Activated T-helper 9 cell treated with anti-CD3 and anti-CD28 coated beads, Interleukin-2, amount 50 U/mL, for 16 hours (primary cell): Measurements from ENCODE around the gene GIMAP6.
"Not testable (repeated sequence)": the region's sequence is repeated elsewhere in the genome, so short reads cannot be mapped to it uniquely, and the experiment has no call there.

Source experiments
- DNase-seq: peaks from one replicate; pipeline ENCODE4 v3.0.0-alpha.2; 2020; ENCODE audit warnings: low read depth

GIMAP6 gene

DNA sequence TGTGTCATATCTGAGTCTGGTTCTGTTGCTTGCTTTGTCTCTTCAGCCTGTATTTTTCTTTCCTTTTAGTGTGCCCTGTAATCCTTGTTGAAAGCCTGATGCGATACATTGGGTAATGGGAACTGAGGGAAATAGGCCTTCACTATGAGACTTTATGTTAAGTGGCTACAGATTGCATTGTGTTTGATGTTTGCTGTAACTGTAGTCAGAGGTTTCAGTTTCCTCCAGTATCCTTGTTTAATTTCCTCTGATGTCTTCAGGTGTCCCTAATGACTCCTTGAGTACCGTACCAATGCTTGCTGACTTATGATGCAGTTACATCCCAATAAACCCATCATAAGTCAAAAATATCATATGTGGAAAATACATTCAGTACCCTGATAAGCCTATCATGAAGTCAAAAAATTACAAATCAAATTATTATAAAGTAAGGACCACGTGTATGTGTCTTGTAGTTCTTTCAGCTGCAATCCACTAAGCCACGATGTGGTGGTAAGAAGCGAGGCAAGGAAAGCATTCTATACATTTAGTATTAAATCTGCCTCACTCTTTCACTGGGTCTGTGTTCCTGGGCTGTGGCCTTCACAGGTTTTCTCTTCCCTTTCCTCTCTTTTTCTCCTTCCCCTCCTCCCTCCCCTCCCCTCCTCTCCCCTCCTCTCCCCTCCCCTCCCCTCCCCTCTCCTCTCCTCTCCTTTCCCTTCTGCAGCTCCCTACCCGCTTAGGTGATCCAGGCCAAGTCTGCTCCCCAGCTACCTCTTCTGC is 13.3 kb upstream of the GIMAP6 start:
- DNase-seq: no peak

DNA sequence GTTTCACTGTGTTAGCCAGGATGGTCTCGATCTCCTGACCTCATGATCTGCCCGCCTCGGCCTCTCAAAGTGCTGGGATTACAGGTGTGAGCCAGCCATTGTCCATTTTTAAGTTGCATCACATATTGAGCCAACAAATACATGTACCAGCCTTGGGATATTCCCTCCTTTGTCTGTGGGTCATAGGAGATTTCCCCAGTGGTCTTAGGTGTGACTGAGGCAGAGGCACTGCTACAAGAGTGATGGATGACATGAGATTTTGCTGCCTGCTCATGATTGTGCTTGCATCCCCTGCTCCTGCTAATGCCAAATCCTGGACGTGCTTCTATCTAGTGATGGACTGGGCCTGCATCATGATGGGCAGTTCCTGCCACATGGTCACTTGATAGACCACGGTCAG is 10.7 kb upstream of the GIMAP6 start:
- DNase-seq: no peak

DNA sequence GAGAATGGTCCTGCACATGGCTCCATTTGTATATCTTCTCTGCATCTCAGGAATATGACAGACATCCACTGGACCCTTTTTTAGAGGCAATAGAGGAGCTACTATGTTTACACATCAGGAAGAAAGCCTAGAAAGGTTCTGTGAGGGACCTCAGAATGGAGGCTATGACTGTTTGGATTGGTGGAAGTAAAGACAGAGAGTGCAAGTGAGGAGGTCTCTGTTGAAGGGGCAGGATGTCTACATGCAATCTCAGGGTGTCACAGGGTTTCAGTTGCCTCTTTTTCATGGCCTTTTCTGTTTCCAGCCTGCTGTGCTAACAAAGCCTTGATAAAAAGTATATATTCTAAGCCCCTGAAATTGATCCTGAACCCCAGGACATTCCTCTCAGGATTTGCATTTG is 9.7 kb upstream of the GIMAP6 start:
- no peak for DNase-seq

DNA sequence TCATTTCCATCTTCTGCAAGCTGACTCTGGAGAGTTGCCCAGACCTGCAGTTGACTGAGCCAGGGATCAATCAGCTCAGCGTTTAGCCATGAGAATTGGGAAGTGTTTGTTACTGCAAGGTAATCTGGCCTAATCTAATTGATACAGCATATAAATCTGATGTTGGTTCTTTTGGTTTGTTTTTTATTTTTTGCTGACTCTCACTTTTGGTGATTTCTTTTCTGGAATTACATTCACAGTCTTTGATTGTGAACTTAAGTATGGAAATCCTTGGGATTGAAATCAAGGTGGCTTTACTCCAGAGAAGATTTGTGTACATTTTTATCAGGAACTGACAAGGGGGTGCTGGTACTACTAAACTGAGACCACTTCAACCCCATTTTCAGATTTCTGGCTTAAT is 1.7 kb upstream of the GIMAP6 start:
- DNase-seq: no peak

DNA sequence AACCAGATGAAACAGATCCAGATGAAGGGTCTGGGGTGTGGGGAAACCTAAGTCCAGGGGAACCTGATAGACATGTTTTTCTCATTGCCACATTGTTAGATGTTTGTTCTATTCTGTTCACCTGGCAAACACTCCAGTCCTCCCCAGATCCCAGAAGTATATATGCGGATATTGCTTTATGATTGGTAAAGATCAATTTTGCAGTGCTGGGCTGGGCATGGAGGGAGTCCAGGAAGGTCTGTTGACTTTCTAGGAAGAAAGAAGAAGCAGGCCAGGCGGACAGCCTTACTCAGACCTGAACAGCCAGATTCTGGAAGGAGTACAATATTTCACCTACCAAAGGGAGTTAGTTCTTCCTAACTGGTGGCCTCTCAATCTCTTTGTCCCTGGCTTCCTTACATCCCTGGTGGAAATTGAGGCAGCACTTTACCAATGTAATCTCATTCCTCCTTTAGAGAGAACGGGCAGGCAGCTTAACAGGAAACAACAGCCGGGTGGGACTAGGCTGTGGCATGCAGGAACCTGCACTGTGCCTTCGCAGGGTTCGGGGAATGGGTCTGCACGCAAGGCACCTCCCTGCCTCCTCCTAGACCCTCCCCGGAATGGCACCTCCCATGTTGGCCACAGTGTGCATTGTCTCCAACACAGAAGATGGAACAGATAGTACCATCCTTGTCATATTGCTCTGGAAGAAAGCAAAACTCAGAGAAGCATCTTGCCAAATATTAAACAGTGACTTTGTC is 930 bp downstream of the GIMAP6 start:
- peak; percentile 25 for DNase-seq

DNA sequence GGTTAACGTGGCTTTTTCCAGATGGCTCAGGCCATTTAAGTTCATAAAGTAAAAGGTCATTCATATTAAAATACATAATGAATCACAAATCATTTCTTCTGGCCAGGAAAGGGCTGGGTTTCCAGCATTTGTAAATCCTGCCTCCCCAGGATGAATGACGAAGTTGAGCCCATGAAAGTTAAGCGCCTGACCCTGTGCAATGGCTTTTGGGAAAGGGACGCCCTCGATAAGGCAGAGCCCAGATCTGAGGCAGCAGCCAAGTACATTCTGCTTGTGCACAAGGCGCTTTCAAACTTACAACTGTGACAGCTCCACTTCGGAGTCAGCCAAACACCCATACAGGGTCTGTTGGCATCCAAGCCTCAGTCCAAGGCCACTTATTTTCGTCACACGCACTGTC is 2.8 kb downstream of the GIMAP6 start:
- no peak for DNase-seq

DNA sequence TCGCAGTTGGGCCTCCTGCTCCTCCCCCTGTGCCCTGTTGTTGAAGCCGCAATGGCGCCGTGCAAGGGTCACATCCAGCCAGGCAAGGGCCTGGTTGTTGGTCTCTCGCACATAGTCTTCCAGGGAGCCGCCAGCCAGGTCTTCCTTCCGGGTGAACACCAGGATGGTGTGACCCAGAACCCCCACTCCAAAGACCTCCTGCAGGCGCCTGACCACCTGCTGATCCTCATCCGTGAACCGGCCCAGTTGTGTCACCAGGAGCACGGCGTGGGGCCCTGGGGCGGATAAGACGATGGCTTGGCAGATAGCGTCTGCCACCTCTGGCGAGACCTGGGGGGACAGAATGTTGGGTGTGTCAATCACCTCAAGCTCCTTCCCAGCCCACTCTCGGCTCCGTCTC is 4.2 kb downstream of the GIMAP6 start:
- no peak for DNase-seq

DNA sequence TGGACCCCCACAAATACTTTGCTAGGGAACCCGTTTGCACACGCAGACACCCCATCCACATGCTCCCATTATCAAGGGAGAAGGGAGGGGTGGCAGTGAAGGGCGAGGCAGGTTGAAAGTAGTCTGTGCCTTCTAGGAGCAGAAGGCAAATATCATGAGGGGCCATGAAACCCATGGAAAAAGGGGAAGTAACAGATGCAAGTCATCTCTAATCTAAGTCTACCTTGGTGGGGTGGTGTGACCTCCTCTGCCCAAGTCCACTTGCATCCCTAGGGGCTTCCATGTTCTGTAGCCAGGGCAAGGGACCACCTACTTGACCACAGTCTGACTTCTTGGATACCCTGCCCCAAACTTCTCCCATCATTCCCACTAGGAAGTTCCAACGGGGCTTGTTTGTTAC is 5.5 kb downstream of the GIMAP6 start:
- DNase-seq: no peak

DNA sequence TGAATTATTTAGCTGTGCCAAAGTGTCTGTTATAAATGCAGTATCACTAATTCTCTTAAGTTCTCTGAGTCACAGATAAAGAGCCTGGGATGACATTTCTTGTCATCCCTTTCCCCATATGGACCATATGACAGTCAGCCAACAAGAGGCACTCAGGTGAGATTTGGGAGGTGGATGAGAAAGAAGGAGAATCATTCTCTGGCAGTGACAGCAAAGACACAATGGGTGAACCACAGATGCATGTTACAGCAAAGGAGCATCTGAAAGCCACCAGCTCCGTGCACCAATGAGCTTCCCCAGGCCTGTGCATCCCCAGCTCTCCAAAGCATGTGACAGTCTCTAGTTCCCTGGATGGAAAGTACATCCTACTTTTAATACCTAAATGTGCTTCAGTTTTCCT is 10.8 kb downstream of the GIMAP6 start:
- DNase-seq: no peak

DNA sequence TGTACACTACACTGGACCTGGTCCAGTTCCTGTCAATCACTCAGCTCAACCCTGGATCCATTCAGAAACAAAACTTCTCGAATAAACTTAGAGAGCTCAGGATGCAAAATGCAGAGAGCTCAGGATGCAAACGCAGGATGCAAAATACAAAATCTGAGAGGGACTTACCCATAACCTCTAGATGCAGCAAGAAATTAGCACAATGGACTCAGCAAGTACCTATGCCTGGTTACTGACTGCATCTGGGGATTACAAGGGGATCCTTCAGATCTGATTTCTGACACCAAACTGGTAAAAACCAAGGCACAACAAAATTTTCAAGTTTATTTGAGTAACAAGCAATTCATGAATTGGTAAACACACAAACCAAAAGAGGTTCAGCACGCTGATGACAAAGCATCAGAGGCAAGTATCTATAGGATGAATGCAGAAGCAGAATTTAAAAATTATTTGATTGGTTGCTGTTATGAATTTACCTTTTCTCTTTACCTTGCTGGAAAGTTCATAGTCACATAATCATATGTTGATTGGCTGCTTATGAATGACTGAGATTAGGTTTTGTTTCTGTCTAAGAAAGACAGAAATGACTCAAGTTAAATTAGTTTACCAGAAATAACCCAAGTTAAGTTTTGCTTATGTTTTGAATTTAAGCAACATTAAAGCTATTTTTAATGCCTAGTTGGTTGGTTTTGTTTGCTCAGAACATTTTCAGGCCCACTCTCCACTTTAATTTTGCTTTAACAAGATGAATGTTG is 11.4 kb downstream of the GIMAP6 start:
- DNase-seq: no peak

DNA sequence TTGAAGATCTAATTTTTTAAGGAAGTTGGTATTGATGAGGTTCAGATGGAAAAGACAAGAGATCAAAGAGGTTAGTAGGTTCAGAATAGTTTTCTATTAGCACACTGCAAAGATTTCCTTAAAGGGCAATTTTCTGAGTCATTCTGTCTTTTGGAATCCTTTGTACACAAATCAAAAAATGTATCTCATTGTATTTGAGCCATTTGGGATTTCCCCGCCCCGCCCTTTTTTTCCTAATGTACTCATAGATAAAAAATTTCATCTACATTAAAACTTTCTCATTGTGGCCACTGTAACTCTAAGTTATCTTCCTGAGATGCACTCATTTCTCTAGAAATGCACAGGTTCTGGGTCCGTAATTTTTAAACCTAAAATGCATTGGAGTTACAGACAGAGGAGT is 12.1 kb downstream of the GIMAP6 start:
- no peak for DNase-seq

DNA sequence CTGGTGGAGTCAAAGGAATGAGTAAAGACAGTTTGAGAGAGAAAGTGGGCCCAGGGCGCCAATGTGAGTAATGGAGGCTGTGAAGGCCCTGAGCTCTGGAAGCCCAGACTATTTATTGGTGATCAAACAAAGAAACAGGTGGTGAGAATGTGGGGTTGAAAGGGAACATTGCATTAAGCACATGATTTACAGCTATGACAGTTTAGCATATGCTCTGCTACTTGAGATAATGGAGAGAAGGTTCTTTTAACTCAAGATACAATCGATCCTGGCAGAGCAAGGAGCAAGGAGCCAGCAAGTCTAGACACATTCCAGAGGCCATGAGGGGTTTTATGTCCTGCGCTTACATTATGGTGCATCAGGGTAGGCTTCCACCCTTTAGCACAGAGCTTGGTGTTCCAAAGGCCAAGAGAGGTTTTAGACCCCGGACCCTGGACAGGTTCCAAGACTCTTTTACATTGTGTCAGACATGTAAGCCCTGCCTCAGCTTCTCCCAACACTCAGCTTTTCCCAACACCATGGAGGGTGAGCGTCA is 16.9 kb downstream of the GIMAP6 start:
- not testable (repeated sequence) for DNase-seq

DNA sequence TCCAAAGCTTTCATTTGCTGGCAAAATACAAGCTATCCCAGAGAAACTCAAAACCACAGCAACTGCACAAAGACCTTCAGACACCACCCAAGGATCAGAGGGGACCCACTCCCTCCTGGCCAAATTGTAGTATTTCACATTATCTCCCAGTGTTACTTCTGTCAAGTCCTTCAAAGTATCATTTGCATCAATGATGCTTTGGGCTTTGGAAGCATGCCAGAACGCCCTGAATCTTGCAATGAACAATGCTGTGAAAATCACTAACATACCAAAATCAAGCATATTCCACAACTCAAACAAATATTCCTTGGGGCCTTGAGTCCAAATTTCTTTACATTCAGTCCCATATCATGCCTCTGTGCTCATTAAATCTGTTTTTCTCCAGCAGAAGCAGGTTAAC is 17.8 kb downstream of the GIMAP6 start:
- DNase-seq: not testable (repeated sequence)

DNA sequence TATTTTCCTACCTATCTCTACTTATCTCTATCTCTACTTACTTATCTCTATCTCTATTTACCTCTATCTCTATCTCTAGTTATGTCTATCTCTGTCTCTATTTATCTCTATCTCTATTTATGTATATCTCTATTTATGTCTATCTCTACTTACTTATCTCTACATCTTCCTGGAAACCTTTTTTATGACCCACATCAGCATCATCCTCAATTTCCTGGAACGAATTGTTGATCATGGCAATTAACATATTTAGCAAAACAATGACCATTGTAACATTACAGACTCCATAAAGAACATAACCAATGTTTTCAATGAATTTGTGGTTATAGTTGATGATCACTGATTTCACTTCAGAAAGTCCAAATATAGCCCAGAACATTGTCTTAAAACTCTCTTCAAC is 18.3 kb downstream of the GIMAP6 start:
- no peak for DNase-seq

DNA sequence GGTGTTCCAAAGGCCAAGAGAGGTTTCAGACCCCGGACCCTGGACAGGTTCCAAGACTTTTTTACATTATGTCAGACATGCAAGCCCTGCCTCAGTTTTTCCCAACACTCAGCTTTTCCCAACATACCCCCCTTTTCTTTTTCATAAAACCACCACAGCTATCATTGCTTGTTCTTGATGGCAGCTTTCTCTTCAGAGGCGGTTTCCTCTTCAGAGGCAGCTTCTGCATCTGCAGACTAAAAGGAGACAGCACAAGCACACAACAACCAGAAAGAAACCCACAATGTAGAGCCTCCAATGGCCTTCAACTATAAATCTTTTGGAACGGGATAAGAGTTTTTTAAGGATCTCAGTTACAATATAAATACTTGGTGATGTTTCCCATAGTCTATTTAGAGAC is 19.3 kb downstream of the GIMAP6 start:
- no peak for DNase-seq

DNA sequence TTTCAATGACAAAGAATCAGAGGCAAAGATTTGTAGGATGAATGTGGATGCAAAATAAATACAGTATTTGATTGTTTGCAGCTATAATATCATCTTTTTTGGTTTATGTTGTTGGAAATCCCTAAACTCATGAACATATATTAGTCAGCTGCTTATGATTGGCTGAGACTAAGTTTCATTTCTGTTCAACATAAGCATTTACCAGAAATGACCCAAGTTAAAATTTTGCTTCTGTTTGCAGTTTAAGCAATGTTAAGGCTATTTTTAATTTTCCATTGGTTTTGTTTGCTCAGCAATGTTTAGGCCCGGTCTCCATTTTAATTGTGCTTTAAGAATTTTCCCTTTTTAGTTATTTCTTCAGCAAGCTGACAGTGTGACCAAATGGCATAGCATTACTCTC is 22.0 kb downstream of the GIMAP6 start:
- no peak for DNase-seq

DNA sequence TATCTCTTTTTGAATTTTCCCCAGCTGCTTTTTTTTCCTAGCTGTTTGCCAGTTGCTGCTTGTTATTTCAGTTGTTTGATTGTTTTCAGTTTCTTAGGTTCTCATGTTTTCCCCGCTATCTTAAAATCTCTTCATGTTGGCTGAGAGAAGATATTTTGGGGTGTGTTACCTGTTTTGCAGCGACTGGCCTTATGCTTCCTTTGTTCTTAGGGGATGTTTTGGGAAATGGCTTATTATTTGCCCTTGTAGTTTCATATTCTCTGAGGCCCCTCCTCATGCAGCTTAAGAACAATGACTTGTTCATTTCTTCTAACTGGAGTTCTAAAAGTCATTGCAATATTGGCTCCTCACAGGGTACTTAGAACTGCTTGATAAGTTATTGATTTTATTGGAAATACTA is 28.6 kb downstream of the GIMAP6 start:
- DNase-seq: not testable (repeated sequence)

DNA sequence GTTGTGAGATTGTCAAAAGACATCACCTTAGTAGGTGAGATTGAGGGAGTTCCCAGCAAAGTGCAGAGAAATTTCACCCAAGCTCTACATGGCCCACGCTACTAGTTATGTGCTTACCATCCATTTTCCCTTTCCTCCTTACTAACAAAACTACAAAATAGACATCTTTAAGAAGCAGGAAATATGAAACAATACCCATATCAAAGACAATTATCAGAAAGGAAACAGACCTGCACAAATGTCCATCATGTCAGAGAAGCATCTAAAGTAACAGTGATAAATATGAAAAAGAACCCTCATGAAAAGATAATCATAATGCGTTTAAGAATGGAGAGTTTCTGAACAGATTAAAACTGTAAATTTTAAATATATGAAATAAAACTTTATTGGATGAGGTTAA is 36.8 kb downstream of the GIMAP6 start:
- no peak for DNase-seq

DNA sequence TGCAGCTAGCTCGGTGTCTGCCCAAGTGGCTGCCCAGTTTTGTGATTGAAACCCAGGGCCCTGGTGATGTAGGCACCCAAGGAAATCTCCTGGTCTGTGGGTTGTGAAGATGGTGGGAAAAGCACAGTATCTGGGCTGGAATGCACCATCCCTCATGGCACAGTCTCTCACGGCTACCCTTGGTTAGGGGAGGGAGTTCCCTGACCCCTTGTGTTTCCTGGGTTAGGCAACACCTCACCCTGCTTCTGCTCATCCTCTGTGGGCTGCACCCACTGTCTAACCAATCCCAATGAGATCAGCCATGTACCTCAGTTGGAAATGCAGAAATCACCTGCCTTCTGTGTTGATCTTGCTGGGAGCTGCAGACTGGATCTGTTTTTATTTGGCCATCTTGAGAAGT is 37.4 kb downstream of the GIMAP6 start:
- no peak for DNase-seq

DNA sequence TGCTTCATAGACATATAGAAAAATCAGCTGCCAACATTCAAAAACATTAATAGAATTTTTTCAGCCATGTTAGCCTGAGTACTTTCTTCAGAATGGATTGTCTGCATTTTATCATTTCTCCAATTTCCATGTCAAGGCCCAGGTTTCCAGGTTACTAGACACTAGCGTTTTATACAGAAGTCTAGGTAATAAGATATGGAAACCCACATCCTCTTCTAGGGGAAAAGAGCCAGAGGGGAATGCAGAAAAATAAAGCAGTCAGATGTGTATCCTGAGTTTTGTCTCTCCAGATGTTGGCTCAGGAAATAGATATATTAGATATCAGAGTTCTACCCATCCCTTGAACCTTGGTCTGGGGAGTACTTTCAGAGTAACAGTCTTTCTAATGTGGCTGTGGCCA is 44.6 kb downstream of the GIMAP6 start:
- DNase-seq: no peak

DNA sequence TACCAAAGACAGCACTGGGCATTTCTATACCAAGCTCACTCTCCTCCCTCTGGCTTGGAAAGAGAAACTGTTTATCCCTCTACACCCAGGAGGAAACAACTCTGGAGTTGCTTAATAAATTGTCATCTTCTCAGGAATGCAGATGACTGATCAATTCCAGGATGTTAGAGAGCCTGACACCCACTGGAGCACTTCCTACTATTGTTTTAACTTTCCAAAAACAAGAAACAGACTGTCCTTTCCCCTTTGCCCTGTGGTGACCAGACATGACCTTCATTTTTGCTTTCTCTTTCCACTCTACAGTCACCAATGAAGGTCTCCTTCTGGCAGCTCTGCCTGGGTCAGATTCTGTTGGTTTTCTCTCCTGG is 45.4 kb downstream of the GIMAP6 start:
- DNase-seq: no peak

DNA sequence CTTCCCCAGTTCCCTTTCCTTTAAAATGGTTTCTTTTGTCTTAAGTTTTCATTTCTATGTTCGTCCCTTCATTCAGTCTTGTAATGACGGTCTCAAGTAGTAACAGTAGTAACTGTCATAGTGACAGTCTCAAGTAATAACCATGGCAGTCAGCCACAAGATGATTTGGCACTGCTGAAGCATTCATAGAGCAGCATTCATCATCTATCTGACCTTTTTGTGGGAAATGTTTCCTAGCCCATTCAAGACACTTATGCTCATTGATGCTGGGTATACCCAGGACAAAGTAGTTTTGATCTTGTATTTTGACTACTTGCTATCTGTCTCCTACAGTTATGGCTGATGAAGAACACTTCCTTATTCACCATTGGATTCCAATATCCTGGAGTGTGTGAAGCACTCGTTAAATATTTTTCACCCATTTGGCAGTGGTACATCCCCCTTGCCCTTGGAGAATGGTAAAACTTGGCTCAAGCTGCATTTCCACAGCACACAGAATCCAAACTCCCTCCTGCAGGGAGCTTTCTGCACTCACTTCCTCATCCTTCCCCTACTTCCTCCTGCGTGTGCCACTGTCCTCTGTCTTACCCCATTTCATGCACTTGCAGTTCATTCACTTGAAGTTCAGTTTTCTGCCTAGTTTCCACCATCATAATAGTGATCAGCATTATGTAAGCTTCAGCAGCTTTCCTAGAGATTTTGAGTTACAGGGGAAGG is 46.0 kb downstream of the GIMAP6 start:
- DNase-seq: no peak
